HS-5 (cell line): Measurements from ENCODE around the gene FGD2.
"Not testable (repeated sequence)": the region's sequence is repeated elsewhere in the genome, so short reads cannot be mapped to it uniquely, and the experiment has no call there.

Experiments used
- DNase-seq: peaks from one replicate; pipeline ENCODE4 v3.0.0-alpha.2; 2012; ENCODE audit warnings: low read depth

Gene FGD2

DNA sequence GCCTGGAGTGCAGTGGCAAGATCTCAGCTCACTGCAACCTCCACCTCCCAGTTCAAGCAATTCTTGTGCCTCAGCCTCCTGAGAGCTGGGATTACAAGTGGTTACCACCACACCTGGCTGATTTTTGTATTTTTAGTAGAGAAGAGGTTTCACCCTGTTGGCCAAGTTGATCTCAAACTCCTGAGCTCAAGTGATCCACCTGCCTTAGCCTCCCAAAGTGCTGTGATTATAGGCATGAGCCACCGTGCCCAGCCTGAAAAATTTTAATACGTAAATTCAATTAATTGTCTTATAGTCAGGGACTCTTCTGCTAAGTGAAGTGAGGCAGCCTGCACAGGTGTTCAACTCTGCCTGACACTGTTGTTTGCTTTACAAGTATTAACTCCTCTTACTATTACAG, 15.1 kb upstream of the FGD2 start:
- not testable (repeated sequence) for DNase-seq

DNA sequence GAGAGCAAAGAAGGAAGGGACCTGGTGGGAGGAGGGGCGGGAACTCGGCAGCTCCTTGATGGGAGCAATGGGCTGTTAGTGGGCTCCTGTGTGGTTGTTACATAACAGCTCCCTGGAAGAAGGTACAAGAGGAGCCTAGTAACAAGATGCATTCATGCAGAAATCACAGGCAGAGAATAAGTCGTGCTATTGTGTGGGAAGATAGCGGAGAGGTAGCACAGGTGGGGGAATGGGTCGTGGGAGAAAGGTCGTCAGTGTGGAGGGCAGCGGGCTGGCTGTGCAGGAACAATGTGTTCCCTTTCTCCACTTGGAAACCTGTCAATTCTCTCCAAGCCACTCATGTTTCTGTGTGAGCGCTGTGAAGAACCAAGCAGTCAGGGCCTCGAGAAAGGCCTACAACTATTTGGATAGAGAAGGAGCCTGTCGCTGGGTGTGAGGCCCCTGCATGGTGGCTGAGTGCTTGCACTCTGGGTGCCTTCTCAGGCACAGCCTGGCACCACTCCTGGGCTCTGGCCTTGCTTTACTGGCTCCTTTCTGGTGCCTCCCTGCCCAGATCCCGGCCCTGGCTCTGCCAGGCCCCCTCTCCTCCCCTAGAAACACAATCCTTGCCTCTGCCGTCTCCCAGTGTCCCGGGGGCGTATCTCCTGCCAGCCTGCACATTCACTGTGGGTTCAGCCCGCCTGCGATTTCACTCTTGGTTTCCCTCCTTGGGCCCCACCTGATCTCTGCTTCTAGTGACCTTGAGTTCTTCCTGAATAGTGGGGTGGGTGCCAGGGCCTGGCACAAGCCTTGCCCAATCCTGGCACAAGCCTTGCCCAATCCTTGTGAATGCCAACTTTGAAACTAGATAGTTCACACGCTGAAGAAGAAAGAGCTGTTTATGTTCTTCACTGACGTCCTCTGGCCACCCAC, 7.4 kb upstream of the FGD2 start:
- DNase-seq = no peak

DNA sequence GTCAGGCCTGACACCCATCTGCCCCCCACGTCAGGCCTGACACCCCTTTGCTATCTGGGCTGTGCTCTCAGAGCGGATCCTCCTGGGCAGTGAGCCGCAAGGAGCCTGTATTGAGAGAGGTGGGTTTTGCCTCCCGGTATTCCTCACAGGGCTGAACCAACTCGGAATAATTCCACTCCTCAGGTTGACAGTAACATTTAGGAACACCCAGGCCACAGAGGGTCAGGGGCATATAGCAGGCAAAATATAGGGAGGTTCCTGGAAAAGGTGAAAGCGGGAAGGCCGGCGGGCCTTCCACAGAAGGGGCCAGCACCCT, 6.8 kb upstream of the FGD2 start:
- no peak for DNase-seq

DNA sequence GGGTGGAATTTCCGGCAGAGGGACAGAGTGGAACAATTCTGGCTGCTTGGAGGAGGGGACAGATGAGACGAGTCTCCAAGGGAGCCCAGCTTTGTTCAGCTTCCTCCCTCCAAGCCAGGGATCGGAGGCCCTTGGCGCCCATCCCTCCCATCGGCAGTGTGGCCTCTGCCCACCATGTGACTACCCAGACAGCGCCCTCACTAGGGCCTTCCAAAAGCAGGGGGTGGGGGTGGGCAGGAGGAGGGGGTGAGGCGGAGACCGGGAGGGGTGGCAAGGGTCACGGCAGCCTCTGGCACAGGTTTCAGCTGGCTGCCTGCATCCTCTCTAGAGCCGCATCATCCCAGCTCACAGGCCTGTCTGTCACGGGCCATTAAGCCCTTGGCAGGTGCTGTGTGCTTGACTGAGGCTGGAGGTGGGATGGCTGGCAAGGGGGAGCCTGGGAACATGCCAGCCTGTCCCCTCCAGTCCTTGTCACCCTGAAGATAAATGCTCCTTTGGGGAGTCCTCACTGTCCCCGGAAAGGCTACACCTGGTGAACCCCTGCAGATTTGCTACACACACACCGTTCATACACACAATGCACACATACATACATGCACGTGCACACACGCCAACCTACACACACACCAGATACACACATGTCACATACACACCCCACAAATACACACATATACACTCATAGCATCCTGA, 6.2 kb upstream of the FGD2 start:
- no peak for DNase-seq

DNA sequence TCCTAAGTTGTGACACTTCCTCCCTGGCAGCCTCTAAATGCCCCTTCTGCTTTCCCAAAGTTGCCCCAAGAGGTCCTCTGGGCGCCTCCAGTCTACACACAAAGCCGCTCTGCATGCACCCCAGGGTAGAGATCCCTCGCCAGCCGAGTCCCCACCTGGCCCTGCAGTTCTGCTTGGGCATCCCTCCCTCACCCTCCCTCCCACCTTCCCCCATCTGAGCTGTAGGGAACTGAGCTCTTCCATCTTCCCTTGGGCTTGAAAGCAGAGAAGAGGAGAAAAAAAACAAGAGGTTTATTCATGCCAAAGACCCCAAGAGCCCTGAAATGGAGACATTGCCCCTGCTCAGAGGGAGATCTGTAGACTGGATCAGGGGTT, 5.7 kb upstream of the FGD2 start:
- DNase-seq = no peak

DNA sequence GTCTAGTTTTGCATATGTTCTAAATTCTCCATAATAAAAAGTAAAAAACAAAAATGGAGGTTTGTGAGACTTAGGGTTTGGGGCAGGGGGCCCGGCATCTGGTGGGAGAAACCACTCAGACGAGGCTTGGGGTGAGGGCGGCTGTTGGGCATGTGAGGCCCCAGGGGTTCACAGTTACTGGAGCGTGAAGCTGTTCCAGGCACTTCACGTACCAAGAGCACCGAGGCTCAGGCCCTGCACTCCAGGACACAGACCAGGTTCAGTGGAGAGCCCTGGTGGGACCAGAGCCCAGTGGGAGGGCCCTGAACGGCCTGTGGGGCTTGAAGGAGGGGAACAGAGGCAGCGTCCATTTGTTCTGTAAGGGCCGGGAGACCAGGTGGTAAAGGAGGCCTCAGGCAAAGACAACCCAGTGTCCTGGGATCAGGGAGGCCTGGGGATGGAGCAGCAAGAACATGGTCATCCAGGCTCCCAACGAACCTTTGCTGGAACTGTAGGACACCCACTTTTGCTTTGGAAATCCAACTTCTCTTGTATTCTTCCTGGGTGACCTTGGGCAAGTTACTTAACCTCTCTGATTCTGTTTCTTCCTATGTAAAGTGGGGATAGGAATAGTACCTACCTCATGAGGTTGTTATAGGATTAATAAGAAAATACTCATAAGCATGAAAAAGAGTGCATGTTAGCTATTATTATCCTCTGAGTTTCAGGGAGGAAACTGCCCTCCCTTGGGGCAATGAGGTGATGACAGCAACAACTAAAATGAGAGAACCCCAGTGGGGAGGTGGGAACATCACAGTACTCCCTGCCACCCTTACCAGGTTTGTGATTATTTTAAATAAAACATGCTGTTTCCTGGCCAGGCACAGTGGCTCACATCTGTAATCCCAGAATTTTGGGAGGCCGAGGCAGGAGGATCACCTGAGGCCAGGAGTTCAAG, 1.1 kb upstream of the FGD2 start:
- DNase-seq = no peak

DNA sequence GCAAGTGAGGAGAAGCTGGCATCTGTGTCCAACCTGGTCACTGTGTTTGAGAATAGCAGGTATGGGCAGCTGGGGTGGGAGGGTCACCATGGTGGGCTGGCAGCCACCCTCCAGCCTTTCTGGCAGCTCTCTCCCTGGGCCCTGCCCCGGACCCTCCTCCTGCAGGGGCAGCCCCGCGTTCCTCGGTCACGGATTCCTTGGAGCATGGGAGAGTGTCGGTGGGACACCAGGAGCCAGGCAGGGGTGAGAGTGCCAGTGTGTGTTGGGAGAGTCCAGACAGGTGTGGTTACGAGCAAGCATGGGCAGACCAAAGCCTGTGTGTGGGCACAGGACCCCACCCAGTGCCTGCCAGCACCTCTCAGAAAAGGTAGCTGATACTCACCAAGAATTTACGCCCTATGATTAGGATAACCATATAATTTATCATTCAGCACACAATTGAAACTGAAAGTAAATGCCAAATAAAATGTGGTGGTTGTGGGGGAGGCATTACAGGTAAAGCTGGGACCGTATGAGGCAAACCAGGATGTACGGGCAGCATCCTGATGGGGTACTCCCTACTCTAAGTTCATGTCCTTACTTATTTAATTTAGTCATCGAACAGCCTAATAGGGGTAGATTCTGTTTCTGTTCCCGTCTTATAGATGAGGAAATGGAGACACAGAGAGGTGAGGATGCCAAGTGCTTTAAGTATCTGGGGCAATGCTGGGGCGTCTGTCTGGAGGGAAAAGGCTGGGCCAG, 542 bp downstream of the FGD2 start:
- no peak for DNase-seq

DNA sequence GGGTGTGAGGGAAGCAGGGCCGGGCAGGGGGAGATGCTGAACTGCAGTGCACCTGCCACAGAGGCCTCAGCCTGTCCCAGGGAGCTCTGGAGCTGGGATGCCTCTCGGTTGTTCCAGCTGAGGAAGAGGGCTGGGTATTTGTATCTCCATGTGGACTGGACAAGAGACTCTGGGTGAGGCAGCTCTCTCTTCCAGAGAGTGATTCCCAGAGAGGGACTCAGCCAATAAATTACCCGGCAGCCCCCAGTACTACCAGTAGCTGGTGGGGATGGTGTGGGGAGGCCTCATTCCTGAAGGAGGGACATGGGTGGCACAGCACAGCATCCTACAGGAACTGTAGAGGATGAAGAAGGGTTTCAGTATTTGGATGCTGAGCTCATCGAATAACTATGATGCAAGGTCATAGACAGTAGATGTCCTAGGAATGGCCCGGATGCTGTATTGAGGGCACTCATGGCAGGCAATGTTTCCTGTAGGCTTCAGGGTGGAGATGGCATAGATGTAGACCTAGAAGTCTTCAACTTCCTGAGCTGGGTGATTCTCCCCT, 1.4 kb downstream of the FGD2 start:
- no peak for DNase-seq

DNA sequence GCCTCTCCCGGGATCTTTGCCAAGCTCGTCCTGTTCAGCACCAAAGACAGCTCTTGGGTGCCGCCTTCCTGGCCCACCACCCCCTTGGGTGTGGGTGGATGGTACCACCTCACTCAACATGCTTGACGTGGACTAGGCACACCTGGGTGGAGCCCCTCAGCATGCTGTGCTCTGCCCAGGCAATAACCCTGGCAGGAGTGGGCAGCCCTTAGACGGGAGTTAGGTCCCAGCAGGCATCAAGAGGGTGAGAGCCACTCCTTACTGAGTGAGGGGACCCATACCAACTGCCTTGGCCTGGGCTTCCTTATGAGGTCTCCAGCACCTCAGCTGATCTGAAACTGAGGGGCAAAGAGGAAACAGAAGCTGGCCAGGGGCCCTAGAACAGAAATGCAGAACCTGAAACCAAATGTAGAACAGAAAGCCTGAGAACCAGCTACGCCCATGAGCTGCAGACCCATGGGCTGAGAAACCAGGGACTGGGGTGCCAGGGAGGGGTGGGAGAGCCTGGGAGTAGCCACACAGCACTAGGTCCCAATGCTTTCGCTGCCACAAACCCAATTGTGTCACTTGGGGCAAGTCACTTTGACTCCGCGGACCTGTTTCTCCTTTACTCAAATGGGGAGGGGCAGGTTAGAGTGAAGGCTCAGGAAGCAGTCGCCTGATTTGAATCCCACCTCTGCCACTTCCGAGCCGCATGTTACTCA, 2.0 kb downstream of the FGD2 start:
- DNase-seq = no peak

DNA sequence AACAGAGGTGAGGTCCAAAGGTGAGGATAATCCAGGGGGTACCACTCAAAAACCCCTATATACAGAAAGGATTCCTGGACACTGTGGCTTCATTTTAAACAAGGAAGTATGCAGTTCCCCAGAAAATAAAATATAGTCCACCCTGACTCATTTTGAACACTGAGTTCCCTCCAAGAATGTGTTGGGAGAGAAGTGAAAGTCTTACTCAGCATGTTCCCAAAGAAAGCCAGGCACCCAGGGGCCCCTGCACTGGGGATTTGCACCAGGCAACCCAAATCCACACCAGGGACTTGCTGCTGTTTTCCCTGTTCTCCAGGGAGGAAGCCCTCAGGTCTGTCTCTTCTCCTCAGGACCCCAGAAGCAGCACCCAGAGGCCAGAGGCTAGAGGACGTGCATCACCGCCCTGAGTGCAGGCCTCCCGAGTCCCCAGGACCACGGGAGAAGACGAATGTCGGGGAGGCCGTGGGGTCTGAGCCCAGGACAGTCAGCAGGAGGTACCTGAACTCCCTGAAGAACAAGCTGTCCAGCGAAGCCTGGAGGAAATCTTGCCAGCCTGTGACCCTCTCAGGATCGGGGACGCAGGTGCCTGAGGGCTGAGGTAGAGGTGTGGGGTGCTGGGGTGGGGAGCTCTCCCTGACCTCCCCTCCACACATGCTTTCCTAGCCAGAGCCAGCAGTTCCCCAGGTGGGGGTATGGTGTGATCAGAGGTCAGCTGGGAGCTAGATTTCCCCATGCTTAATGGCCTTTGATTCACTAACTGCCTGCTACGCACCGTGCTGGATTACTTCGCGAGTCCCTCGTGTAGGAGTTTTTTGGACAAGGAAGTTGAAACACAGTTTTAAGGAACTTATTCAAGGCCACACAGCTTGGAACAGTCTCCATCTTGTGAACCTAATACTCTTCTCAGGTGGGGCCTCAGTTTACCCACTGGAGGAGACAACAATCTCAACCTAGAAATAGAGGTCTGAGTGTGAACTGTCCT, 3.3 kb downstream of the FGD2 start:
- DNase-seq = no peak

DNA sequence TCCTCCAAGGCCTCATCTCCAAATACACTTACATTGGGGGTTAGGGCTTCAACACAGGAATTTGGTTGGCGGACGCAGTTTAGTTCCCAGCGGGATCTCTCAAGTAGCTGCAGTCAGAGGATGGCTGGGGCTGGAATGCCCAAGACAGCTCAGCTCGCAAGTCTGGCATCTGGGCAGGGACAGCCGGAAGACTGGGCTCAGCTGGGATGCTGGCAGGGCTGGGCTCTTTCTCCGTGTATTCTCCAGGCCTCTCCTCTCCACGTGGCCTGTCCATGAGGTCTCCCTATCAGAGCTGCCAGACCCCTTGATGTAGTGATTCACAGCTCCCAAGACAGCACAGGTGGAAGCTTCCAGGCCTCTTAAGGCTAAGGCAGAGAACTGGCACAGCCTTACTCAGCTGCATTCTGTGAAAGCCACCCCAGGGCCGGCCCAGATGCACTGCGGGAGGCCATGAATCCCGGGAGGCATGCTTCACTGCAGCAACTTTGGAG, 5.0 kb downstream of the FGD2 start:
- no peak for DNase-seq

DNA sequence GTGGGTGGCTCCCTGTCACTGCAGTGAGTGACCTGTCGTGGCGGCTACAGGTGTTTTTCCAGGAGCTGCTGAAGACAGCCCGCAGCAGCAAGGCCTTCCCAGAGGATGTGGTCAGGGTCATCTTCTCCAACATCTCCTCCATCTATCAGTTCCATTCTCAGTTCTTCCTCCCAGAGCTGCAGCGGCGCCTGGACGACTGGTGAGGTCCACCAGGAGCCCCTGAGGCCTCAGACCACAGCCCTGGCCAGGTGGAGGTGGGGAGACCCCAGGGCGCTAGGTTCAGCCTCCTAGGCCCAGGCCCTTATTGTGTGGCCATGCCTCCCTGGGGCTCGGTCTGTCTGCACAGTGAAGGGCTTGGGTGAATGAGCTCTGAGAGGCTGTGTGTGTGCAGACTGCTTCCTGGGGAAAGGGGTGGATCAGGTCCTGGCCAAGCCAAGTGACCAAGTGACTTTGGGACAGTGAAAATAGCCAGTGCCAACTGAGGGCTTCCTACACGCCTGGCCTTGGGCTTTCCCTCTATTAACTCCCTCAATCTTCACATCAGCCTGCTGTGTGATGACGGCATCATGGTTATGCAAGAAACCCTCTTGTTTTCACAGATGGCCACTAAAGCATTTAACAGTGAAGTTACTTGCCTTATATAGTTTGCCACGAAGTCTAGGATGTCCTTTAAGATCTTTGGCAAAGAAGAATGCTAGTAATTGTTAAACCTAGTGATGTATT, 6.4 kb downstream of the FGD2 start:
- DNase-seq = no peak

DNA sequence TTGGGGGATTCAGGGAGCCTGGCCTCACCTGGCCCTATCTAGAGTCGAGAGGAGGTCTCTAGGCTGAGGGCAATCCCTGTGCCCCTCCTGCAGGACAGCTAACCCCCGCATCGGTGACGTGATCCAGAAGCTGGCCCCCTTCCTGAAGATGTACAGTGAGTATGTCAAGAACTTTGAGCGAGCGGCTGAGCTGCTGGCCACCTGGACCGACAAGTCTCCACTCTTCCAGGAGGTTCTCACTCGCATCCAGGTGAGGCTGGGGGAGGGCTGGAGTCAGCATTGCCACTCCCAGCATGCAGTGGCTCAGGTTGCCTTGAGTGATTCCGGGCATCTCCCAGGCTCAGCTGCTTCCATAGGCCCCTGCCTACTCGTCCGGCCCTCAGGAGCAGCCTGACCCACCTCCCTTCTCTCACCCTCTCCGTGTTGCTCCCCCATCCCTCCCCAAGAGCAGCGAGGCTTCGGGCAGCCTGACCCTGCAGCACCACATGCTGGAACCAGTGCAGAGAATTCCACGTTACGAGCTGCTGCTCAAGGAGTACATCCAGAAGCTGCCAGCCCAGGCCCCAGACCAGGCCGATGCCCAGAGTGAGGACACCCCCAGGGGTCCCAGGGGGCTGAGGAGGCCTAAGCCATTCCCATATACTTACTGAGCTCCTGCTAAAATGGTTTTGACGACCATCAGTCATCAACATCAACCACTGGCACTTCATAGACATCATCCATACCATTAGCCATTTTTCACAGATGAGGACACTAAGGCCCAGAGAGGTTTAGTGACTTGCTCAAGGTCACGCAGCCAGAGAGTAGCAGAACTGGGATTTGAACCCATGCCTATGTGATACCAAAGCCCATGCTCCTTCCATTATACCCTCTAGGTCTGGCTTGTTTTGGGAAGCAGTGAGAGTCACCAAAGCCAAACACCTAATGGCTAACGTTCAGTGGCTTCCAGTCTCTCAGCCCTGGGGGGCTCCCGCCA, 8.3 kb downstream of the FGD2 start:
- no peak for DNase-seq

DNA sequence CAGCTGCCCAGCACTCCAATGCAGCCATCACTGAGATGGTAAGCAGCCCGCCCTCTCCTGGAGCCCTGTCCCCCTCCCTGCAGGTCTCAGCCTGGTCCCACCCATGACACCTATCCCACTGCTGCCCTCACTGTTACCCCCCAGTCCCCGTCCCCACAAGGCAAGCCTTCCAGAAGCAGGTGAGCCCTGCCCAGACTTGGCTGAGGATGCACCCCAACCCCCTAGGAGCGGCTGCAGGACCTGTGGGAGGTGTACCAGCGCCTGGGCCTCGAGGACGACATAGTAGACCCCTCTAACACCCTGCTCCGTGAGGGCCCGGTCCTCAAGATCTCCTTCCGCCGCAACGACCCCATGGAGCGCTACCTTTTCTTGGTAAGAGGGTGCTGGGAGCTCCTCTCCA, 9.2 kb downstream of the FGD2 start:
- DNase-seq = no peak

DNA sequence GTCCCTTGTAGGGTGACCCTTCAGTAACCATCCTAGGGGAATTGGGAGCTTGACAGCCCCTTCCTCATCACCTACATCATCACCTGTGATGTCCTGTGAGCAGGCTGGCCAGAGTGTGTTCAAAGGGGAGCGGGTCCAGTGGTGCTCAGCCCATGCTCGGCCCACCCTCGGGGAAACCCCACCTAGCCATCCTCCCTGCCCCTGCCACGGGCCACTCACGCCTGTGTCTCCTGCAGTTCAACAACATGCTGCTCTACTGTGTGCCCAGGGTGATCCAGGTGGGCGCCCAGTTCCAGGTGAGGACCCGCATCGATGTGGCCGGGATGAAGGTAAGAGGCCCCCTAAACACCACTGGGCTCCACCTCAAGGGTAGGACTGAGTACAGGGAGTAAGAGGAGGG, 10.1 kb downstream of the FGD2 start:
- no peak for DNase-seq

DNA sequence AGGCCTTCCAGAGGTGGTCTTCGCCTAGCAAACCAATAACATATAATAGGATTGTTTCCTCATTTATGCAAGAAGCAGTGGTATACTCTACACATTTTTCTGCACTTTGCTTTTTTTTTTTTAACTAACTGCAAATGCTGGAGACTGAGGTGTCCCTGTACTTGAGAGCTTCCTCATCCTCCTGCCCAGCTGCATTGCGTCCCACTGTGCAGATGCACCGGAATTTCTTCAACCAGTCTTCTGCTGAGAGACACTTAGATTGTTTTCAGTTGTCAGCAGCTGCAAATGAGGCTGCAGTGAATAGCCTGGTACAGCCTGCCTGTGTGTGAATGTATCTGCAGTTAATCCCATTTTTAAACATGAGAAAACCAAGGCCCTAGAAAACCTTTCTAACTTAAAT, 11.5 kb downstream of the FGD2 start:
- no peak for DNase-seq

DNA sequence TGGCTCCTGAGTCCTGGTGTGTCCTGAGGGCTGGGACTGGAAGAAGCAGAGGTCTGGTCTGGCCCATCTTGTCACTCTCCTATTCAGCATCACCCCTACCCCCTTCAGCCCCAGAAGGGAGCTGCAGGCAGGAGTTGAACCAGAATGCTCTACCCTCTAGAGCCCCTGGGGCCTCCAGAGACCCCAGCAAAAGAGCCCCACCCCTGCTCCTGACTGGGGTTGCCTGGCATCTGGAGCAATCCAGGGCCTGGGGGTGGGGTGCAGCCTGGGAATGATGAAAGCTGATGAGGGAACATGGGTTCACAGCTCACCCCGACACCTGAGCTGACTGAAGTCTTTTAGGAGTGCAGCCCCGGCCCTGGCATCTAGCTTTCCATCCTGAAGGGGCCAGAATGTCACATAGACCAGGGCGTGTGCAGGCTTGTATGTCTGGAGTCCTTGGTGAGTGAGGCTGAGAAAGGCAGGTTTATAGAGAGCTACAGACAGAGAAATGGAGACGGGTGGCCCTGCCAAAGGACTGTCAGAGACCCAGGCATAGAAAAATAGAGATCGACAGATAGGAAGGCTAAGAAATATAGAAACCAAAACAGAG, 12.2 kb downstream of the FGD2 start:
- DNase-seq = no peak
